ENCODE measurements around the gene PSMB7. TPM values are rescaled to one million over a fixed set of nuclear protein-coding genes. Genes with fewer than 3 reads are reported as not detected.

Gene PSMB7
- total RNA-seq, 1 donor from 2014 or later: 183 TPM

- peaks cover 10% of the 10 kb centered on the region for H3K36me3 Mint-ChIP-seq (ENCODE audit: low read depth, unreplicated experiment)
- FAIRE-seq (no peak), DNase-seq (ENCODE audit: low read depth) (no peak)
- H3K9me3 ChIP-seq (ENCODE audit: insufficient read depth, low read depth, low read length): no peaks in the 10 kb centered on the region
- H3K4me1 Mint-ChIP-seq (ENCODE audit: low read depth, unreplicated experiment): peaks cover 20% of the 10 kb centered on the region
- no peak overlapping the region for H3K27ac ChIP-seq (ENCODE audit: low read depth, low read length)
- no peak overlapping the region for H3K4me3 ChIP-seq (ENCODE audit: insufficient read depth, low read depth, low read length)
- no peaks in the 10 kb centered on the region for H3K27me3 ChIP-seq (ENCODE audit: insufficient read depth, low read length)
- peaks cover 86% of the 10 kb centered on the region for H4K20me1 ChIP-seq (ENCODE audit: insufficient read depth, low read length)
- H2AFZ ChIP-seq (ENCODE audit: low read depth, low read length): no peak overlapping the region
- H3K9me3 Mint-ChIP-seq (ENCODE audit: unreplicated experiment): no peaks in the 10 kb centered on the region
- no peak overlapping the region for H3K9ac ChIP-seq (ENCODE audit: low read length)
- H3K36me3 ChIP-seq (ENCODE audit: insufficient read depth, low read length): peaks cover 12% of the 10 kb centered on the region
- no peak overlapping the region for H3K27ac Mint-ChIP-seq (ENCODE audit: unreplicated experiment)
- H3K27me3 Mint-ChIP-seq (ENCODE audit: low read depth, unreplicated experiment): no peaks in the 10 kb centered on the region
- no peak for TF ChIP-seq EZH2 (IDR thresholded peaks at IDR 0.05; ENCODE audit: insufficient read depth, low read length)
- no peak for TF ChIP-seq CTCF (IDR thresholded peaks at IDR 0.05; ENCODE audit: insufficient read depth, low read depth, low read length)
- peaks cover 11% of the 10 kb centered on the region for H3K4me1 ChIP-seq (ENCODE audit: insufficient read depth, low read length)
- H3K4me3 Mint-ChIP-seq (ENCODE audit: unreplicated experiment): no peak overlapping the region
- H3K79me2 ChIP-seq (ENCODE audit: insufficient read depth, low read length): peaks cover 91% of the 10 kb centered on the region
- H3K4me2 ChIP-seq (ENCODE audit: low read length): no peak overlapping the region
These were observed 37.5 kb downstream of the PSMB7 start for GRCh38 chr9:124377551-124378406.

- peaks cover 18% of the 10 kb centered on the region for H3K4me1 Mint-ChIP-seq (ENCODE audit: low read depth, unreplicated experiment)
- no peak for DNase-seq (ENCODE audit: low read depth)
- H3K27me3 ChIP-seq (ENCODE audit: insufficient read depth, low read length): no peaks in the 10 kb centered on the region
- FAIRE-seq: no peak
- H3K9ac ChIP-seq (ENCODE audit: low read length): no peak overlapping the region
- H2AFZ ChIP-seq (ENCODE audit: low read depth, low read length): no peak overlapping the region
- no peak overlapping the region for H3K27ac Mint-ChIP-seq (ENCODE audit: unreplicated experiment)
- no peak overlapping the region for H3K4me2 ChIP-seq (ENCODE audit: low read length)
- H3K36me3 ChIP-seq (ENCODE audit: insufficient read depth, low read length): peaks cover 10% of the 10 kb centered on the region
- H3K27me3 Mint-ChIP-seq (ENCODE audit: low read depth, unreplicated experiment): no peaks in the 10 kb centered on the region
- H3K36me3 Mint-ChIP-seq (ENCODE audit: low read depth, unreplicated experiment): peaks cover 10% of the 10 kb centered on the region
- H3K27ac ChIP-seq (ENCODE audit: low read depth, low read length): no peak overlapping the region
- no peak overlapping the region for H3K4me3 ChIP-seq (ENCODE audit: insufficient read depth, low read depth, low read length)
- no peak overlapping the region for H3K4me3 Mint-ChIP-seq (ENCODE audit: unreplicated experiment)
- no peaks in the 10 kb centered on the region for H3K9me3 ChIP-seq (ENCODE audit: insufficient read depth, low read depth, low read length)
- H3K4me1 ChIP-seq (ENCODE audit: insufficient read depth, low read length): peaks cover 5% of the 10 kb centered on the region
- no peaks in the 10 kb centered on the region for H3K9me3 Mint-ChIP-seq (ENCODE audit: unreplicated experiment)
- TF ChIP-seq CTCF (IDR thresholded peaks at IDR 0.05; ENCODE audit: insufficient read depth, low read depth, low read length) (no peak), EZH2 (IDR thresholded peaks at IDR 0.05; ENCODE audit: insufficient read depth, low read length) (no peak)
- peaks cover 99% of the 10 kb centered on the region for H3K79me2 ChIP-seq (ENCODE audit: insufficient read depth, low read length)
- H4K20me1 ChIP-seq (ENCODE audit: insufficient read depth, low read length): peaks cover 89% of the 10 kb centered on the region
These were observed 38.9 kb downstream of the PSMB7 start for GRCh38 chr9:124376329-124376728.

- peaks cover 90% of the 10 kb centered on the region for H4K20me1 ChIP-seq (ENCODE audit: insufficient read depth, low read length)
- no peak for DNase-seq (ENCODE audit: low read depth)
- peaks cover 100% of the 10 kb centered on the region for H3K79me2 ChIP-seq (ENCODE audit: insufficient read depth, low read length)
- H3K27me3 ChIP-seq (ENCODE audit: insufficient read depth, low read length): no peaks in the 10 kb centered on the region
- no peak overlapping the region for H2AFZ ChIP-seq (ENCODE audit: low read depth, low read length)
- H3K27ac ChIP-seq (ENCODE audit: low read depth, low read length): no peak overlapping the region
- Mint-ChIP-seq H3K27ac (ENCODE audit: unreplicated experiment) (no peak overlapping the region), H3K27me3 (ENCODE audit: low read depth, unreplicated experiment) (no peaks in the 10 kb centered on the region), H3K36me3 (ENCODE audit: low read depth, unreplicated experiment) (peaks cover 10% of the 10 kb centered on the region), H3K9me3 (ENCODE audit: unreplicated experiment) (no peaks in the 10 kb centered on the region), H3K4me3 (ENCODE audit: unreplicated experiment) (no peak overlapping the region), H3K4me1 (ENCODE audit: low read depth, unreplicated experiment) (peaks cover 19% of the 10 kb centered on the region)
- H3K4me2 ChIP-seq (ENCODE audit: low read length): no peak overlapping the region
- H3K4me1 ChIP-seq (ENCODE audit: insufficient read depth, low read length): peaks cover 5% of the 10 kb centered on the region
- TF ChIP-seq EZH2 (IDR thresholded peaks at IDR 0.05; ENCODE audit: insufficient read depth, low read length) (no peak), CTCF (IDR thresholded peaks at IDR 0.05; ENCODE audit: insufficient read depth, low read depth, low read length) (no peak)
- H3K9me3 ChIP-seq (ENCODE audit: insufficient read depth, low read depth, low read length): no peaks in the 10 kb centered on the region
- peaks cover 10% of the 10 kb centered on the region for H3K36me3 ChIP-seq (ENCODE audit: insufficient read depth, low read length)
- no peak overlapping the region for H3K9ac ChIP-seq (ENCODE audit: low read length)
- FAIRE-seq: no peak
- no peak overlapping the region for H3K4me3 ChIP-seq (ENCODE audit: insufficient read depth, low read depth, low read length)
These were observed 39.5 kb downstream of the PSMB7 start for GRCh38 chr9:124375726-124376125.
